ENCODE measurements around the gene TIMM13.
"Not testable (repeated sequence)": the region's sequence is repeated elsewhere in the genome, so short reads cannot be mapped to it uniquely, and the experiment has no call there.

The TIMM13 gene

GRCh38 chr19:2474232-2475017, 47.0 kb upstream of the TIMM13 start:
- Histone ChIP-seq H3K4me1 (peaks cover 13% of the 10 kb centered on the region), H3K27me3 (ENCODE audit: control insufficient read depth, insufficient read depth, low read length) (no peaks in the 10 kb centered on the region), H2AFZ (peak overlapping the region; percentile 67), H3K79me2 (peaks cover 6% of the 10 kb centered on the region), H3K9me3 (ENCODE audit: control insufficient read depth, low read length) (no peaks in the 10 kb centered on the region), H3K9ac (no peak overlapping the region), H3K4me2 (ENCODE audit: low read length) (peak overlapping the region; percentile 82), H3K27ac (peak overlapping the region; percentile 93), H3K36me3 (ENCODE audit: control insufficient read depth, insufficient read depth, low read length) (no peaks in the 10 kb centered on the region), H3K4me3 (ENCODE audit: low read depth, low read length) (peak overlapping the region; percentile 94)
- TF ChIP-seq CTCF (IDR thresholded peaks at IDR 0.05), result peak; percentile 99

GRCh38 chr19:2469915-2470200, 42.5 kb upstream of the TIMM13 start:
- not testable (repeated sequence) for H3K36me3 ChIP-seq (ENCODE audit: control insufficient read depth, insufficient read depth, low read length); H3K9ac ChIP-seq; H3K27me3 ChIP-seq (ENCODE audit: control insufficient read depth, insufficient read depth, low read length); H3K9me3 ChIP-seq (ENCODE audit: control insufficient read depth, low read length); H3K4me2 ChIP-seq (ENCODE audit: low read length); H3K27ac ChIP-seq; H3K4me3 ChIP-seq (ENCODE audit: low read depth, low read length); H2AFZ ChIP-seq; H3K4me1 ChIP-seq; H3K79me2 ChIP-seq

GRCh38 chr19:2469102-2469914, 41.9 kb upstream of the TIMM13 start:
- H3K9me3 ChIP-seq (ENCODE audit: control insufficient read depth, low read length), result no peaks in the 10 kb centered on the region
- TF ChIP-seq CTCF (IDR thresholded peaks at IDR 0.05), result no peak
- no peaks in the 10 kb centered on the region for H3K27me3 ChIP-seq (ENCODE audit: control insufficient read depth, insufficient read depth, low read length)
- no peaks in the 10 kb centered on the region for H3K79me2 ChIP-seq
- H3K9ac ChIP-seq, result no peak overlapping the region
- no peaks in the 10 kb centered on the region for H3K36me3 ChIP-seq (ENCODE audit: control insufficient read depth, insufficient read depth, low read length)
- H2AFZ ChIP-seq, result no peak overlapping the region
- no peaks in the 10 kb centered on the region for H3K4me1 ChIP-seq
- H3K27ac ChIP-seq, result no peak overlapping the region
- H3K4me2 ChIP-seq (ENCODE audit: low read length), result no peak overlapping the region
- H3K4me3 ChIP-seq (ENCODE audit: low read depth, low read length), result no peak overlapping the region

- no peak overlapping the region for H3K9ac ChIP-seq
- H3K9me3 ChIP-seq (ENCODE audit: control insufficient read depth, low read length), result no peaks in the 10 kb centered on the region
- no peak overlapping the region for H3K4me2 ChIP-seq (ENCODE audit: low read length)
- H3K27me3 ChIP-seq (ENCODE audit: control insufficient read depth, insufficient read depth, low read length), result no peaks in the 10 kb centered on the region
- H3K4me3 ChIP-seq (ENCODE audit: low read depth, low read length), result no peak overlapping the region
- no peaks in the 10 kb centered on the region for H3K79me2 ChIP-seq
- TF ChIP-seq CTCF (IDR thresholded peaks at IDR 0.05), result no peak
- H3K27ac ChIP-seq, result no peak overlapping the region
- no peaks in the 10 kb centered on the region for H3K36me3 ChIP-seq (ENCODE audit: control insufficient read depth, insufficient read depth, low read length)
- H2AFZ ChIP-seq, result no peak overlapping the region
- no peaks in the 10 kb centered on the region for H3K4me1 ChIP-seq
Observed at GRCh38 chr19:2468596-2468995, 41.2 kb upstream of the TIMM13 start.

- H3K4me2 ChIP-seq (ENCODE audit: low read length), result no peak overlapping the region
- no peaks in the 10 kb centered on the region for H3K36me3 ChIP-seq (ENCODE audit: control insufficient read depth, insufficient read depth, low read length)
- no peak overlapping the region for H3K9ac ChIP-seq
- H3K79me2 ChIP-seq, result no peaks in the 10 kb centered on the region
- no peaks in the 10 kb centered on the region for H3K4me1 ChIP-seq
- no peak for TF ChIP-seq CTCF (IDR thresholded peaks at IDR 0.05)
- no peaks in the 10 kb centered on the region for H3K9me3 ChIP-seq (ENCODE audit: control insufficient read depth, low read length)
- H3K27me3 ChIP-seq (ENCODE audit: control insufficient read depth, insufficient read depth, low read length), result no peaks in the 10 kb centered on the region
- no peak overlapping the region for H3K27ac ChIP-seq
- H3K4me3 ChIP-seq (ENCODE audit: low read depth, low read length), result no peak overlapping the region
- peak overlapping the region; percentile 38 for H2AFZ ChIP-seq
Observed at GRCh38 chr19:2464389-2464788, 37.0 kb upstream of the TIMM13 start.

- not testable (repeated sequence) for H3K27me3 ChIP-seq (ENCODE audit: control insufficient read depth, insufficient read depth, low read length); H3K4me1 ChIP-seq; H3K9me3 ChIP-seq (ENCODE audit: control insufficient read depth, low read length); H3K27ac ChIP-seq; H3K4me3 ChIP-seq (ENCODE audit: low read depth, low read length); H3K36me3 ChIP-seq (ENCODE audit: control insufficient read depth, insufficient read depth, low read length); H3K9ac ChIP-seq; H3K4me2 ChIP-seq (ENCODE audit: low read length); H3K79me2 ChIP-seq
- peak overlapping the region; percentile 61 for H2AFZ ChIP-seq
Observed at GRCh38 chr19:2463694-2464093, 36.3 kb upstream of the TIMM13 start.
